ENCODE data around the gene CA12. TPM values are rescaled to one million over a fixed set of nuclear protein-coding genes. Genes with fewer than 3 reads are reported as not detected.

Gene CA12
- total and polyA plus RNA-seq, 2 donors (not counting 3 experiments of a cell fraction or from before 2014, with no cell fraction given): 1.1 to 5.9 TPM

GRCh38 chr15:63350178-63350621 is 31.4 kb downstream of the CA12 start:
- no peak overlapping the region for H3K4me2 ChIP-seq (ENCODE audit: insufficient read depth, low read length)
- peaks cover 16% of the 10 kb centered on the region for H3K4me1 ChIP-seq (ENCODE audit: control insufficient read depth, extremely low read depth, insufficient read depth, low read length)
- TF ChIP-seq POLR2AphosphoS5 (IDR thresholded peaks at IDR 0.05; ENCODE audit: insufficient read depth, low read depth, low read length) (no peak), JUN (IDR thresholded peaks at IDR 0.05; ENCODE audit: borderline replicate concordance, insufficient read depth, insufficient read length, low read depth) (no peak), GATA2 (IDR thresholded peaks at IDR 0.05; ENCODE audit: insufficient read depth, insufficient read length, low read depth, low read length) (no peak)
- ChIA-PET POLR2A (no interaction called here), CTCF (interaction anchor here (0.9 to 1.3 kb wide), 2 partner anchors 12 to 22 kb away, joined by 4 to 5 read pairs; no protein-coding TSS in a partner anchor)
- H3K27me3 ChIP-seq (ENCODE audit: control insufficient read depth in 2 of 2, insufficient read depth in 2 of 2, low read length in 2 of 2): no peaks in the 10 kb centered on the region
- H2AFZ ChIP-seq (ENCODE audit: low read depth, low read length): no peak overlapping the region
- H3K27ac ChIP-seq (ENCODE audit: insufficient read depth, low read depth, low read length): no peak overlapping the region
- intact Hi-C loops (cut with micrococcal nuclease) (no loop called here), dilution Hi-C loops (cut with MboI; ENCODE audit: extremely low pct_ligation_motif_present, low sequenced_read_pairs) (no loop called here)
- FAIRE-seq (no peak), DNase-seq (ENCODE audit: low read depth, low spot score) (no peak)
- no TSS peak for BruUV-seq (replicated peaks)
- no peaks in the 10 kb centered on the region for H3K9me1 ChIP-seq (replicated peaks; ENCODE audit: control insufficient read depth, extremely low read depth, insufficient read depth, low read length)
- no peaks in the 10 kb centered on the region for H4K20me1 ChIP-seq (replicated peaks; ENCODE audit: control insufficient read depth, extremely low read depth, insufficient read depth, low read length)
- no peaks in the 10 kb centered on the region for H3K9me3 ChIP-seq (replicated peaks; ENCODE audit: control insufficient read depth, insufficient read depth, low read length)
- no peaks in the 10 kb centered on the region for H3K36me3 ChIP-seq (ENCODE audit: control insufficient read depth in 2 of 2, extremely low read depth in 1 of 2, insufficient read depth in 2 of 2, low read length in 2 of 2)
- no peak overlapping the region for H3K9ac ChIP-seq (replicated peaks; ENCODE audit: extremely low read depth, insufficient read depth, low read length)
- H3K79me2 ChIP-seq (ENCODE audit: control insufficient read depth, insufficient read depth, low read length): no peaks in the 10 kb centered on the region
- no peak overlapping the region for H3K4me3 ChIP-seq (replicated peaks in 1 of 3; ENCODE audit: insufficient read depth in 1 of 3, low read depth in 1 of 3, low read length in 3 of 3)

DNA sequence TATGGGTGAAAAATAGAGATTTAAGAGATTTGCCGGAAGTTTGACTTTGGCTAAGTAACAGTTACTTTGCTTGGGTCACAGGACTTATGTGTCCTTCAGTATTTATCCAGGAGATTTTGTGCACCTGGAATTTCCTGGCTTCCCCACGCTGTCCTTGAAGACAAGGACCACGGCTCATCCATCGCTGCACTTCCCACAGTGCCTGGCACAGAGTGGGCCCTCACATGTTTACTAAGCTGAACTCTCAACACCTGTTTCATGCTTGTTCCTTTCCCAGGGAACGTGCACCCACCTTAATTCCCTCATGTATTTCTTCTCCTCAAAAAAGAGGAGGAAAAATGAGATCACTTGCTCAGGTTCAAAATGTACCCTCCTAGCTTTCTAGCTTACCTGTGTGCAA is 32.0 kb downstream of the CA12 start:
- Histone ChIP-seq H3K9ac (replicated peaks; ENCODE audit: extremely low read depth, insufficient read depth, low read length) (no peak overlapping the region), H3K27ac (ENCODE audit: insufficient read depth, low read depth, low read length) (no peak overlapping the region), H2AFZ (ENCODE audit: low read depth, low read length) (no peak overlapping the region), H3K4me1 (ENCODE audit: control insufficient read depth, extremely low read depth, insufficient read depth, low read length) (peaks cover 16% of the 10 kb centered on the region), H3K4me2 (ENCODE audit: insufficient read depth, low read length) (no peak overlapping the region), H3K9me1 (replicated peaks; ENCODE audit: control insufficient read depth, extremely low read depth, insufficient read depth, low read length) (no peaks in the 10 kb centered on the region), H4K20me1 (replicated peaks; ENCODE audit: control insufficient read depth, extremely low read depth, insufficient read depth, low read length) (no peaks in the 10 kb centered on the region), H3K4me3 (replicated peaks in 1 of 3; ENCODE audit: insufficient read depth in 1 of 3, low read depth in 1 of 3, low read length in 3 of 3) (no peak overlapping the region), H3K36me3 (ENCODE audit: control insufficient read depth in 2 of 2, extremely low read depth in 1 of 2, insufficient read depth in 2 of 2, low read length in 2 of 2) (no peaks in the 10 kb centered on the region), H3K9me3 (replicated peaks; ENCODE audit: control insufficient read depth, insufficient read depth, low read length) (no peaks in the 10 kb centered on the region), H3K27me3 (ENCODE audit: control insufficient read depth in 2 of 2, insufficient read depth in 2 of 2, low read length in 2 of 2) (no peaks in the 10 kb centered on the region), H3K79me2 (ENCODE audit: control insufficient read depth, insufficient read depth, low read length) (no peaks in the 10 kb centered on the region)
- TF ChIP-seq, protein P1, sequence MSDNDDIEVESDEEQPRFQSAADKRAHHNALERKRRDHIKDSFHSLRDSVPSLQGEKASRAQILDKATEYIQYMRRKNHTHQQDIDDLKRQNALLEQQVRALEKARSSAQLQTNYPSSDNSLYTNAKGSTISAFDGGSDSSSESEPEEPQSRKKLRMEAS (IDR thresholded peaks at IDR 0.05; ENCODE audit: insufficient read depth, insufficient read length): no peak
- TF ChIP-seq MYC (IDR thresholded peaks at IDR 0.05; ENCODE audit: low read depth, low read length): no peak
- TF ChIP-seq, protein P2, sequence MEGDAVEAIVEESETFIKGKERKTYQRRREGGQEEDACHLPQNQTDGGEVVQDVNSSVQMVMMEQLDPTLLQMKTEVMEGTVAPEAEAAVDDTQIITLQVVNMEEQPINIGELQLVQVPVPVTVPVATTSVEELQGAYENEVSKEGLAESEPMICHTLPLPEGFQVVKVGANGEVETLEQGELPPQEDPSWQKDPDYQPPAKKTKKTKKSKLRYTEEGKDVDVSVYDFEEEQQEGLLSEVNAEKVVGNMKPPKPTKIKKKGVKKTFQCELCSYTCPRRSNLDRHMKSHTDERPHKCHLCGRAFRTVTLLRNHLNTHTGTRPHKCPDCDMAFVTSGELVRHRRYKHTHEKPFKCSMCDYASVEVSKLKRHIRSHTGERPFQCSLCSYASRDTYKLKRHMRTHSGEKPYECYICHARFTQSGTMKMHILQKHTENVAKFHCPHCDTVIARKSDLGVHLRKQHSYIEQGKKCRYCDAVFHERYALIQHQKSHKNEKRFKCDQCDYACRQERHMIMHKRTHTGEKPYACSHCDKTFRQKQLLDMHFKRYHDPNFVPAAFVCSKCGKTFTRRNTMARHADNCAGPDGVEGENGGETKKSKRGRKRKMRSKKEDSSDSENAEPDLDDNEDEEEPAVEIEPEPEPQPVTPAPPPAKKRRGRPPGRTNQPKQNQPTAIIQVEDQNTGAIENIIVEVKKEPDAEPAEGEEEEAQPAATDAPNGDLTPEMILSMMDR (IDR thresholded peaks at IDR 0.05; ENCODE audit: extremely low read depth in 1 of 2, insufficient read depth in 1 of 2, low read depth in 1 of 2, low read length in 2 of 2): no peak
- DNase-seq (ENCODE audit: low read depth, low spot score) (no peak), FAIRE-seq (no peak)
- intact Hi-C loops (cut with micrococcal nuclease) (no loop called here), dilution Hi-C loops (cut with MboI; ENCODE audit: extremely low pct_ligation_motif_present, low sequenced_read_pairs) (no loop called here)
- no TSS peak for BruUV-seq (replicated peaks)
- POLR2A ChIA-PET: no interaction called here
- CTCF ChIA-PET: interaction anchor here (0.9 to 1.3 kb wide), 2 partner anchors 12 to 23 kb away, joined by 4 to 5 read pairs; no protein-coding TSS in a partner anchor

All from endothelial cell of umbilical vein (primary cell).